Naive thymus-derived CD4-positive, alpha-beta T cell (primary cell): ENCODE measurements around the gene LRCH1. TPM values are rescaled to one million over a fixed set of nuclear protein-coding genes. Genes with fewer than 3 reads are reported as not detected.

Experiments used
- ATAC-seq: fragments of 150-1000 bp; cut with Tn5 transposase; 2 replicates; pipeline ENCODE4 v1.10.0; 2021; ENCODE audit warnings: mild to moderate bottlenecking, moderate library complexity
- CTCF ChIA-PET: fragments of 350-600 bp; sonication (Branson Sonifier 250); formaldehyde crosslinking; loops from one replicate; lab custom pipeline; 2021; ENCODE audit warnings: antibody characterized with exemption; lab: Charles Lee
- POLR2A ChIA-PET: fragments of 350-600 bp; sonication (Branson Sonifier 250); formaldehyde crosslinking; loops from one replicate; lab custom pipeline; 2021; ENCODE audit warnings: antibody characterized with exemption, inconsistent platforms; lab: Charles Lee
- DNase-seq, 9 donors: peaks; one replicate each; pipeline versions ENCODE4 v3.0.0 to v3.0.0-alpha.2; 2020 to 2022; ENCODE audit warnings: mixed read lengths in 1 of 9
- H3K27ac ChIP-seq: one replicate; pipeline ENCODE4 v1.7.0; 2013; ENCODE audit warnings: mild to moderate bottlenecking, low read depth, low read length, moderate library complexity
- H3K27me3 ChIP-seq, 2 donors: one replicate each; pipeline ENCODE4 v1.7.0; 2013; ENCODE audit warnings: low read length in 2 of 2, mild to moderate bottlenecking in 2 of 2, moderate library complexity in 2 of 2; ENCODE audit not compliant: control insufficient read depth in 2 of 2, insufficient read depth in 2 of 2
- H3K36me3 ChIP-seq, 3 experiments: 1 replicate in 2 of 3; 2 replicates in 1 of 3; pipeline ENCODE4 v1.7.0; 2013; ENCODE audit warnings: low read length in 3 of 3, mild to moderate bottlenecking in 3 of 3, moderate library complexity in 1 of 3; ENCODE audit not compliant: insufficient read depth in 3 of 3, control insufficient read depth in 2 of 3
- H3K4me1 ChIP-seq, 2 donors: one replicate each; pipeline ENCODE4 v1.7.0; 2013; ENCODE audit warnings: low read length in 2 of 2, mild to moderate bottlenecking in 2 of 2, moderate library complexity in 1 of 2; ENCODE audit not compliant: control insufficient read depth in 2 of 2, insufficient read depth in 2 of 2
- H3K4me3 ChIP-seq: 2 replicates; pipeline ENCODE4 v1.7.0; 2013; ENCODE audit warnings: mild to moderate bottlenecking, low read length
- H3K9me3 ChIP-seq, 3 experiments: 1 replicate in 2 of 3; 2 replicates in 1 of 3; pipeline ENCODE4 v1.7.0; 2013; ENCODE audit warnings: low read length in 3 of 3; ENCODE audit not compliant: control insufficient read depth in 2 of 3
- H3K27ac Mint-ChIP-seq, 9 donors: one replicate each; pipeline ENCODE4 v1.8.0; 2020 to 2022; ENCODE audit warnings: mixed read lengths in 9 of 9, mild to moderate bottlenecking in 8 of 9, moderate library complexity in 5 of 9, inconsistent platforms in 2 of 9
- H3K27me3 Mint-ChIP-seq, 5 donors: one replicate each; pipeline ENCODE4 v1.8.0; 2021 to 2022; ENCODE audit warnings: mixed read lengths in 5 of 5, mild to moderate bottlenecking in 1 of 5
- H3K36me3 Mint-ChIP-seq, 5 donors: one replicate each; pipeline ENCODE4 v1.8.0; 2020 to 2022; ENCODE audit warnings: mixed read lengths in 5 of 5, mild to moderate bottlenecking in 3 of 5, inconsistent platforms in 1 of 5
- H3K4me1 Mint-ChIP-seq, 7 donors: one replicate each; pipeline ENCODE4 v1.8.0; 2020 to 2022; ENCODE audit warnings: mixed read lengths in 7 of 7, mild to moderate bottlenecking in 3 of 7, inconsistent platforms in 1 of 7
- H3K4me3 Mint-ChIP-seq, 10 donors: one replicate each; pipeline ENCODE4 v1.8.0; 2020 to 2022; ENCODE audit warnings: mild to moderate bottlenecking in 10 of 10, mixed read lengths in 10 of 10, moderate library complexity in 6 of 10, inconsistent platforms in 2 of 10
- H3K9me3 Mint-ChIP-seq, 11 donors: one replicate each; pipeline ENCODE4 v1.8.0; 2020 to 2022; ENCODE audit warnings: mixed read lengths in 11 of 11, mild to moderate bottlenecking in 4 of 11, inconsistent platforms in 1 of 11, moderate library complexity in 1 of 11
- intact Hi-C, 2 donors: fragments of 100-400 bp; cut with micrococcal nuclease; formaldehyde crosslinking; loops; one replicate each; pipeline ENCODE4 v1.15.1; 2023
- polyA plus RNA-seq, 2 donors: library from polyadenylated mRNA; unstranded; fragments of 300-500 nt; fragmentation: Illumina TruSeq; gene quantifications; one replicate each; pipeline ENCODE4 v1.2.3, GENCODE V29; 2021
- total RNA-seq, 6 experiments: library from RNA in 5 of 6; stranded (reverse) in 5 of 6; gene quantifications; 1 replicate in 5 of 6; 2 replicates in 1 of 6; pipeline ENCODE4 v1.2.3 and lab custom pipeline; 2021 to 2026

LRCH1 gene
- total and polyA plus RNA-seq, 7 experiments from 2014 or later, result 4.1 to 24.2 (median 15.2) TPM

DNA sequence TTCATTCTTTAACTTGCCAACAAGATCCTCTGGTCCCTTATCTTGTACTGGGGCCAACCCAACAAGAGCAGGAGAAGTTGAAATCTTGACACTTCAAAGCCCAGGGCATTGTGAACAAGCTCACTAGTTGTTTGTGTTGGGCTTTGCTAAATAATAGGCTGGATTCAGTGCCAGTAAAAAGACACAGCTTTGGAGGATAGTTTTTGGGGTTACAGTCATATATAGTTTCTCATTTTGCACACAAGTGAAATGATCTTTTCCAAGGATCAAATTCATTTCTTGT lies 30.3 kb upstream of the LRCH1 start:
- no peak overlapping the region for H3K4me3 Mint-ChIP-seq
- Histone ChIP-seq H3K9me3 (no peaks in the 10 kb centered on the region), H3K36me3 (no peaks in the 10 kb centered on the region), H3K4me3 (no peak overlapping the region), H3K4me1 (no peaks in the 10 kb centered on the region), H3K27me3 (no peaks in the 10 kb centered on the region), H3K27ac (no peak overlapping the region)
- POLR2A ChIA-PET, result no interaction called here
- no peak overlapping the region for H3K27ac Mint-ChIP-seq
- peaks cover 4 to 15% (median 7%) of the 10 kb centered on the region in 5 donors for H3K27me3 Mint-ChIP-seq
- no peaks in the 10 kb centered on the region for H3K36me3 Mint-ChIP-seq
- CTCF ChIA-PET, result no interaction called here
- H3K9me3 Mint-ChIP-seq, result peaks cover 0 to 11% (median 2%) of the 10 kb centered on the region in 11 donors
- no peak for ATAC-seq
- intact Hi-C loops, result no loop called here
- DNase-seq, result no peak
- H3K4me1 Mint-ChIP-seq, result no peaks in the 10 kb centered on the region

- CTCF ChIA-PET, result interaction anchor here (0.5 kb wide), 1 partner anchor 153 kb away, joined by 4 read pairs; no protein-coding TSS in a partner anchor
- Histone ChIP-seq H3K4me1 (no peaks in the 10 kb centered on the region), H3K4me3 (no peak overlapping the region), H3K9me3 (no peaks in the 10 kb centered on the region), H3K27me3 (no peaks in the 10 kb centered on the region), H3K36me3 (no peaks in the 10 kb centered on the region), H3K27ac (no peak overlapping the region)
- Mint-ChIP-seq H3K9me3 (peaks cover 0 to 11% (median 2%) of the 10 kb centered on the region in 11 donors), H3K4me3 (no peak overlapping the region), H3K36me3 (no peaks in the 10 kb centered on the region), H3K27me3 (peaks cover 3 to 10% (median 5%) of the 10 kb centered on the region in 5 donors), H3K4me1 (no peaks in the 10 kb centered on the region), H3K27ac (no peak overlapping the region)
- POLR2A ChIA-PET, result no interaction called here
- intact Hi-C loops, result no loop called here
- ATAC-seq, result no peak
- no peak for DNase-seq
Observed at GRCh38 chr13:46523972-46524752, 28.8 kb upstream of the LRCH1 start.

- no peaks in the 10 kb centered on the region for H3K9me3 ChIP-seq
- no peak overlapping the region for H3K4me3 Mint-ChIP-seq
Observed at GRCh38 chr13:46526100-46526735, 26.8 kb upstream of the LRCH1 start.

DNA sequence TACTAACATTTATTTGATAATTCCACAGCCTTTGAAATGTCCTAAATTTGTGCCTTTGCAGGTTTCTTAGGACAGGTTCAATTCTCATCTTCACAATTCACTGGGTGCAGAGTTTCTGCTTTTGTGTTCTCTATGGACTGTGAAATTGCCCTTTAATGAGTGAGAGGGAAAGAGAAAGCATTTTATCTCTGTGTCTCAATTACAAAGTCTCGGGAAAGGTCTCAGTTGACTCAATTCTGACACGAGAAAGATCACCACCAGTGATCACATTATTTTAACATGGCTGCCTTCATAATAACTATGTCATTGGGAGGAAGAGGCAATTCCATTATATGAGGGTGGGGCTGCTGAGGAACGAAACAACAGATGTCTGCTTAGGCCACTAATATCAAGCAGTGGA lies 26.2 kb upstream of the LRCH1 start:
- H3K4me3 Mint-ChIP-seq, result no peak overlapping the region
- Histone ChIP-seq H3K4me1 (no peaks in the 10 kb centered on the region), H3K36me3 (no peaks in the 10 kb centered on the region), H3K4me3 (no peak overlapping the region), H3K9me3 (no peaks in the 10 kb centered on the region), H3K27ac (no peak overlapping the region), H3K27me3 (no peaks in the 10 kb centered on the region)
- H3K27ac Mint-ChIP-seq, result no peak overlapping the region
- CTCF ChIA-PET, result no interaction called here
- H3K9me3 Mint-ChIP-seq, result peaks cover 0 to 5% (median 0%) of the 10 kb centered on the region in 11 donors
- H3K36me3 Mint-ChIP-seq, result no peaks in the 10 kb centered on the region
- peaks cover 0 to 12% (median 5%) of the 10 kb centered on the region in 5 donors for H3K27me3 Mint-ChIP-seq
- DNase-seq, result no peak
- POLR2A ChIA-PET, result no interaction called here
- ATAC-seq, result no peak
- H3K4me1 Mint-ChIP-seq, result peaks cover 0 to 19% (median 0%) of the 10 kb centered on the region in 7 donors
- intact Hi-C loops, result no loop called here

More at GRCh38 chr13:46526100-46526735, 26.8 kb upstream of the LRCH1 start:
- ChIA-PET POLR2A (no interaction called here), CTCF (no interaction called here)
- intact Hi-C loops, result no loop called here
- H3K27me3 ChIP-seq, result no peaks in the 10 kb centered on the region
- H3K27ac Mint-ChIP-seq, result no peak overlapping the region
- H3K4me1 ChIP-seq, result no peaks in the 10 kb centered on the region
- peaks cover 0 to 14% (median 0%) of the 10 kb centered on the region in 7 donors for H3K4me1 Mint-ChIP-seq
- no peak overlapping the region for H3K27ac ChIP-seq
- H3K36me3 ChIP-seq, result no peaks in the 10 kb centered on the region
- DNase-seq (no peak), ATAC-seq (no peak)
- peaks cover 0 to 10% (median 0%) of the 10 kb centered on the region in 11 donors for H3K9me3 Mint-ChIP-seq
- H3K4me3 ChIP-seq, result no peak overlapping the region
- peaks cover 0 to 10% (median 5%) of the 10 kb centered on the region in 5 donors for H3K27me3 Mint-ChIP-seq
- no peaks in the 10 kb centered on the region for H3K36me3 Mint-ChIP-seq

GRCh38 chr13:46527237-46527636 lies 25.7 kb upstream of the LRCH1 start:
- Mint-ChIP-seq H3K36me3 (no peaks in the 10 kb centered on the region), H3K9me3 (peaks cover 0 to 5% (median 0%) of the 10 kb centered on the region in 11 donors), H3K27me3 (peaks cover 0 to 12% (median 5%) of the 10 kb centered on the region in 5 donors), H3K4me1 (peaks cover 0 to 21% (median 0%) of the 10 kb centered on the region in 7 donors), H3K27ac (no peak overlapping the region), H3K4me3 (no peak overlapping the region)
- H3K27ac ChIP-seq, result no peak overlapping the region
- intact Hi-C loops, result no loop called here
- DNase-seq (no peak), ATAC-seq (no peak)
- H3K4me3 ChIP-seq, result no peak overlapping the region
- H3K4me1 ChIP-seq, result no peaks in the 10 kb centered on the region
- POLR2A ChIA-PET, result no interaction called here
- no peaks in the 10 kb centered on the region for H3K27me3 ChIP-seq
- H3K36me3 ChIP-seq, result no peaks in the 10 kb centered on the region
- CTCF ChIA-PET, result no interaction called here
- H3K9me3 ChIP-seq, result no peaks in the 10 kb centered on the region

DNA sequence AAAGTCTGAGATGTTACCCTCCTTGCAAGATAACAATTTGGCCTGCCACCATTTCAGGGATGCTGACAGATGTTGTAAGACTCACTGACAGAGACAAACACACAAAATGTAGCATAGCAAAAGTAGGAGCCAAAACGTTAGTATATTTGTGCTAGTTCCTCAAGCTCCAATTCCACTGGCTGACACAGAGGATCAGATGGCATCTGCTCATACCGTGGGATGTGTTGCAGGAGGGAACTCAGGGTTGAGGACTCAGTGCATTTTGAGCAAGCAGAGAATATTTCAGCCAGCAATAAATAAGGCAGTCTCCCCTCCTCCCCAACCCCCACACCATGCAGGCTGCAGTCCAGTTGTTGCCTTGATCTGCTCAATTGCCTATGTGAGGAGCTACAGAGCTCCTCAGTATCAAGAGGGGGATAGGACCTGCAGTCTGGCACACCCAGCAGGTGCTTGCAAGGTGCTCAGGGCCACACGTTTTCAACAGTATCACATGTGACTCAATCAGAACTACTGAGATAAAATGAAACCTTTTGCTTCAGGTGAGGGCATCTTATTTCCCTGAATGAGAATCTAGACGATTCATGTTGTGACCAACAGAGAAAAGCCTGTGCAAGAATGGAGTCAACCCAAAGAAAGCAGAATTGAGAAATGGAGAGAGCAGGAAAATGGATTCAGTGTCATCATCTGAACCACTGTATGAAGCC lies 23.6 kb upstream of the LRCH1 start:
- Histone ChIP-seq H3K36me3 (no peaks in the 10 kb centered on the region), H3K4me3 (no peak overlapping the region), H3K9me3 (no peaks in the 10 kb centered on the region), H3K27ac (no peak overlapping the region), H3K4me1 (no peaks in the 10 kb centered on the region), H3K27me3 (no peaks in the 10 kb centered on the region)
- Mint-ChIP-seq H3K9me3 (no peaks in the 10 kb centered on the region), H3K4me1 (peaks cover 0 to 21% (median 0%) of the 10 kb centered on the region in 7 donors), H3K27ac (no peak overlapping the region), H3K27me3 (peaks cover 0 to 6% (median 4%) of the 10 kb centered on the region in 5 donors), H3K36me3 (no peaks in the 10 kb centered on the region), H3K4me3 (no peak overlapping the region)
- DNase-seq (no peak), ATAC-seq (peak; percentile 18)
- intact Hi-C loops, result no loop called here
- ChIA-PET POLR2A (no interaction called here), CTCF (no interaction called here)
